Endothelial cell of umbilical vein (primary cell): ENCODE measurements around the gene COX6B1. TPM values are rescaled to one million over a fixed set of nuclear protein-coding genes. Genes with fewer than 3 reads are reported as not detected.

Experiments
- BruUV-seq: library from RNA; stranded (reverse); fragments of 400-500 nt; replicated peaks from 2 replicates; lab custom pipeline; 2021; lab: Mats Ljungman, UMichigan
- CTCF ChIA-PET: fragments of 300-600, 350-600 bp; sonication (Branson Sonifier 250); formaldehyde crosslinking; loops from one replicate; lab custom pipeline; 2021; ENCODE audit warnings: antibody characterized with exemption, inconsistent platforms; lab: Charles Lee
- POLR2A ChIA-PET: fragments of 300-600, 350-600 bp; sonication (Branson Sonifier 250); formaldehyde crosslinking; loops from one replicate; lab custom pipeline; 2021; ENCODE audit warnings: antibody characterized with exemption, inconsistent platforms; lab: Charles Lee
- DNase-seq: peaks from one replicate; pipeline ENCODE4 v3.0.0-alpha.2; 2011; ENCODE audit warnings: low read depth, low spot score
- FAIRE-seq: peaks from 2 replicates; lab custom pipeline; 2011; peaks lifted over from hg19 to GRCh38; lab: Jason Lieb, UNC
- H2AFZ ChIP-seq: 2 replicates; pipeline ENCODE4 v1.6.0; 2012; ENCODE audit warnings: low read depth, low read length, control low read depth, inconsistent platforms
- H3K27ac ChIP-seq: 2 replicates; pipeline ENCODE4 v1.5.1; 2011; ENCODE audit warnings: low read depth, mild to moderate bottlenecking, control low read depth, low read length, moderate library complexity; ENCODE audit not compliant: insufficient read depth
- H3K27me3 ChIP-seq, 2 experiments: 2 replicates each; pipeline versions ENCODE4 v1.6.0 to v1.6.1; 2011; ENCODE audit warnings: low read length in 2 of 2, mixed read lengths in 1 of 2; ENCODE audit not compliant: control insufficient read depth in 2 of 2, insufficient read depth in 2 of 2
- H3K36me3 ChIP-seq, 2 experiments: 2 replicates in 1 of 2; 3 replicates in 1 of 2; pipeline ENCODE4 v1.5.1; 2011; ENCODE audit warnings: low read length in 2 of 2, mild to moderate bottlenecking in 1 of 2, moderate library complexity in 1 of 2; ENCODE audit not compliant: control insufficient read depth in 2 of 2, insufficient read depth in 2 of 2; ENCODE audit errors: extremely low read depth in 1 of 2
- H3K4me1 ChIP-seq: 3 replicates; pipeline ENCODE4 v1.5.1; 2011; ENCODE audit warnings: mild to moderate bottlenecking, low read length; ENCODE audit not compliant: control insufficient read depth, insufficient read depth; ENCODE audit errors: extremely low read depth
- H3K4me2 ChIP-seq: 2 replicates; pipeline ENCODE4 v1.6.1; 2011; ENCODE audit warnings: low read length, control low read depth, mixed read lengths; ENCODE audit not compliant: insufficient read depth
- H3K4me3 ChIP-seq, 3 experiments: fragments of 200-600 bp in 1 of 3; sonication (generic), shearing (Covaris generic) in 1 of 3; replicated peaks in 1 of 3; 2 replicates each; pipeline ENCODE4 v1.5.1; 2011 to 2016; ENCODE audit warnings: control low read depth in 3 of 3, low read length in 3 of 3, mild to moderate bottlenecking in 2 of 3, inconsistent platforms in 1 of 3, low read depth in 1 of 3, moderate library complexity in 1 of 3; ENCODE audit not compliant: insufficient read depth in 1 of 3
- H3K79me2 ChIP-seq: 2 replicates; pipeline ENCODE4 v1.6.0; 2012; ENCODE audit warnings: low read length, inconsistent platforms; ENCODE audit not compliant: control insufficient read depth, insufficient read depth
- H3K9ac ChIP-seq: replicated peaks from 2 replicates; pipeline ENCODE3; 2011; ENCODE audit warnings: low read length, control low read depth; ENCODE audit not compliant: insufficient read depth; ENCODE audit errors: extremely low read depth
- H3K9me1 ChIP-seq: replicated peaks from 3 replicates; pipeline ENCODE4 v1.6.0; 2011; ENCODE audit warnings: mild to moderate bottlenecking, low read length; ENCODE audit not compliant: control insufficient read depth, insufficient read depth; ENCODE audit errors: extremely low read depth
- H3K9me3 ChIP-seq: replicated peaks from 2 replicates; pipeline ENCODE4 v1.5.1; 2012; ENCODE audit warnings: low read length, inconsistent platforms; ENCODE audit not compliant: control insufficient read depth, insufficient read depth
- H4K20me1 ChIP-seq: replicated peaks from 2 replicates; pipeline ENCODE3; 2011; ENCODE audit warnings: mild to moderate bottlenecking, low read length; ENCODE audit not compliant: control insufficient read depth, insufficient read depth; ENCODE audit errors: extremely low read depth
- EZH2 ChIP-seq: IDR thresholded peaks from 2 replicates; pipeline ENCODE4 v1.6.1; 2012; ENCODE audit warnings: borderline replicate concordance, low read depth, mild to moderate bottlenecking, moderate library complexity, low read length, inconsistent platforms; ENCODE audit not compliant: severe bottlenecking
- FOS ChIP-seq: IDR thresholded peaks from 2 replicates; pipeline ENCODE4 v1.6.1; 2011; ENCODE audit warnings: mild to moderate bottlenecking, low read length, moderate library complexity, borderline replicate concordance; ENCODE audit not compliant: insufficient read depth
- GATA2 ChIP-seq: IDR thresholded peaks from 2 replicates; pipeline ENCODE4 v1.7.0; 2011; ENCODE audit warnings: low read depth, mild to moderate bottlenecking, moderate library complexity, mixed read lengths, low read length; ENCODE audit not compliant: insufficient read length, insufficient read depth
- JUN ChIP-seq: IDR thresholded peaks from 2 replicates; pipeline ENCODE4 v1.6.1; 2011; ENCODE audit warnings: borderline replicate concordance, low read depth; ENCODE audit not compliant: insufficient read length, insufficient read depth
- MYC ChIP-seq: IDR thresholded peaks from one replicate; pipeline ENCODE4 v1.6.1; 2011; ENCODE audit warnings: mild to moderate bottlenecking, low read depth, low read length
- POLR2A ChIP-seq: IDR thresholded peaks from 2 replicates; pipeline ENCODE4 v1.6.1; 2012; ENCODE audit warnings: low read depth, mild to moderate bottlenecking, control low read depth, low read length
- POLR2AphosphoS5 ChIP-seq: IDR thresholded peaks from 2 replicates; pipeline ENCODE4 v1.6.1; 2012; ENCODE audit warnings: low read depth, mild to moderate bottlenecking, control low read depth, low read length, moderate library complexity; ENCODE audit not compliant: insufficient read depth
- dilution Hi-C: fragments of 300-500 bp; cut with MboI; formaldehyde crosslinking; loops from one replicate; pipeline ENCODE4 v1.15.0; 2019; ENCODE audit warnings: low sequenced_read_pairs; ENCODE audit not compliant: extremely low pct_ligation_motif_present
- intact Hi-C: fragments of 100-400 bp; cut with micrococcal nuclease; formaldehyde crosslinking; loops from one replicate; pipeline ENCODE4 v1.10.0; 2022
- polyA plus RNA-seq, 4 experiments: library from polyadenylated mRNA; depleted of rRNA in 3 of 4; stranded (reverse) in 3 of 4; unstranded in 1 of 4; fragments of >200 nt; gene quantifications; 2 replicates each; pipeline versions ENCODE4 v1.2.1 to v1.2.3, GENCODE V29; 2011 to 2012; ENCODE audit warnings: missing spikeins in 1 of 4
- total RNA-seq: library from RNA; stranded (reverse); gene quantifications from 2 replicates; pipeline ENCODE4 v1.2.3, GENCODE V29; 2021
- TF ChIP-seq, protein P1 (sequence below): IDR thresholded peaks from 2 replicates; pipeline ENCODE4 v1.6.1; 2011; ENCODE audit not compliant: insufficient read depth, insufficient read length
- TF ChIP-seq, protein P2 (sequence below), 2 donors: IDR thresholded peaks; 1 replicate in 1 of 2; 2 replicates in 1 of 2; pipeline ENCODE4 v1.5.1; 2011; ENCODE audit warnings: low read length in 2 of 2, mild to moderate bottlenecking in 2 of 2, moderate library complexity in 2 of 2, control low read depth in 1 of 2, inconsistent platforms in 1 of 2, low read depth in 1 of 2; ENCODE audit not compliant: insufficient read depth in 1 of 2; ENCODE audit errors: extremely low read depth in 1 of 2

Gene COX6B1
- total and polyA plus RNA-seq, 2 donors (not counting 3 experiments of a cell fraction or from before 2014, with no cell fraction given): 327 to 692 TPM

DNA sequence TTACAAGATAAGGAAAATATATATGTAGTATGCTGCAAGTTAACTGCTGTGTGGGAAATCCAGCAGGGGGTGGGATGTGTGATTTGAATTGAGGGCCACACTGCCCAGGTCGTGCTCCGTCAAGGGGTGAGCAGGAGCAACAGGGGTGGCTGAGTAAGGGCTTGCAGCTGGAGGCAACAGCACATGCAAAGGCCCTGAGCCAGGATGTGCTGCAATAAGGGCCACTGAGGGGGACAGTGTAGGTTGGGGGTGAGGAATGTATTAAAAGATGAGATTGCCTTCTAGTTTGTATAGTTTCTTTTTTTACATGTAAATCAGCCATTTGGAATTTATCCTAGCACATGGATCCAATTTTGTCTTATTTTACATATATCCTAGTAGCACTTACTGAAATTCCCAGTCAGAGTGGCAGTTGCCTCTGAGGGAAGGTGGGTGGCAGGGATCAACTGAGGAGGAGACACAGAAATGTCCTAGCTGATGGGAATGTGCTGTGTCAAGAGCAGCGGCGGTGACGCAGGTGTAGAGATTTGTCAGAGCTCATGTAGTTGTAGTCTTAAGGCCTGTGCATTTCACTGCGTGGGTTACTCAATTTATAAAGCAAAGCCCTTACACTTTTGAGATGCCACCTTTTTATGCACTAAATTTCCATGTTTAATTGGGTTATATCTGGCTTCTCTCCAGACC lies 24.7 kb upstream of the COX6B1 start:
- Histone ChIP-seq H3K36me3 (peaks cover 0 to 6% of the 10 kb centered on the region in 2 experiments), H2AFZ (no peak overlapping the region), H3K27ac (no peak overlapping the region), H4K20me1 (no peaks in the 10 kb centered on the region), H3K4me2 (no peak overlapping the region), H3K4me3 (no peak overlapping the region), H3K9me3 (no peaks in the 10 kb centered on the region), H3K9ac (no peak overlapping the region), H3K79me2 (no peaks in the 10 kb centered on the region), H3K4me1 (peaks cover 4% of the 10 kb centered on the region), H3K27me3 (no peaks in the 10 kb centered on the region), H3K9me1 (no peaks in the 10 kb centered on the region)
- DNase-seq (no peak), FAIRE-seq (no peak)
- no peak for TF ChIP-seq MYC
- TF ChIP-seq, protein P1, sequence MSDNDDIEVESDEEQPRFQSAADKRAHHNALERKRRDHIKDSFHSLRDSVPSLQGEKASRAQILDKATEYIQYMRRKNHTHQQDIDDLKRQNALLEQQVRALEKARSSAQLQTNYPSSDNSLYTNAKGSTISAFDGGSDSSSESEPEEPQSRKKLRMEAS: no peak
- TF ChIP-seq EZH2: no peak
- TF ChIP-seq POLR2AphosphoS5: no peak
- TF ChIP-seq JUN: no peak
- TF ChIP-seq, protein P2, sequence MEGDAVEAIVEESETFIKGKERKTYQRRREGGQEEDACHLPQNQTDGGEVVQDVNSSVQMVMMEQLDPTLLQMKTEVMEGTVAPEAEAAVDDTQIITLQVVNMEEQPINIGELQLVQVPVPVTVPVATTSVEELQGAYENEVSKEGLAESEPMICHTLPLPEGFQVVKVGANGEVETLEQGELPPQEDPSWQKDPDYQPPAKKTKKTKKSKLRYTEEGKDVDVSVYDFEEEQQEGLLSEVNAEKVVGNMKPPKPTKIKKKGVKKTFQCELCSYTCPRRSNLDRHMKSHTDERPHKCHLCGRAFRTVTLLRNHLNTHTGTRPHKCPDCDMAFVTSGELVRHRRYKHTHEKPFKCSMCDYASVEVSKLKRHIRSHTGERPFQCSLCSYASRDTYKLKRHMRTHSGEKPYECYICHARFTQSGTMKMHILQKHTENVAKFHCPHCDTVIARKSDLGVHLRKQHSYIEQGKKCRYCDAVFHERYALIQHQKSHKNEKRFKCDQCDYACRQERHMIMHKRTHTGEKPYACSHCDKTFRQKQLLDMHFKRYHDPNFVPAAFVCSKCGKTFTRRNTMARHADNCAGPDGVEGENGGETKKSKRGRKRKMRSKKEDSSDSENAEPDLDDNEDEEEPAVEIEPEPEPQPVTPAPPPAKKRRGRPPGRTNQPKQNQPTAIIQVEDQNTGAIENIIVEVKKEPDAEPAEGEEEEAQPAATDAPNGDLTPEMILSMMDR (IDR thresholded peaks at IDR 0.05; ENCODE audit: extremely low read depth in 1 of 2, insufficient read depth in 1 of 2, low read depth in 1 of 2, low read length in 2 of 2): no peak
- no peak for TF ChIP-seq GATA2
- TF ChIP-seq POLR2A: no peak
- no peak for TF ChIP-seq FOS
- intact Hi-C loops: no loop called here
- POLR2A ChIA-PET: no interaction called here
- BruUV-seq: no TSS peak
- dilution Hi-C loops: no loop called here
- CTCF ChIA-PET: no interaction called here
